K562 (cell line): ENCODE results near the gene TMEM126A.

Experiments
- ATF7 ChIP-seq: fragments of 450-650 bp; IDR thresholded peaks from 2 replicates; pipeline ENCODE4 v1.7.1; 2014; ENCODE audit warnings: mild to moderate bottlenecking, moderate library complexity
- CTCF ChIP-seq, 3 experiments: IDR thresholded peaks in 2 of 3; conservative IDR thresholded peaks in 1 of 3; 2 replicates each; pipeline ENCODE4 v1.5.1; 2011 to 2012; ENCODE audit warnings: low read length in 3 of 3, mild to moderate bottlenecking in 3 of 3, control low read depth in 2 of 3, improper control_type of control experiment in 1 of 3, inconsistent platforms in 1 of 3, low read depth in 1 of 3, mixed read lengths in 1 of 3, moderate library complexity in 1 of 3; ENCODE audit not compliant: insufficient read depth in 2 of 3
- FOXK2 ChIP-seq, 2 experiments: fragments of 450-650 bp; IDR thresholded peaks in 1 of 2; conservative IDR thresholded peaks in 1 of 2; 2 replicates each; pipeline ENCODE4 v1.6.1; 2016; ENCODE audit warnings: low read depth in 2 of 2, mild to moderate bottlenecking in 1 of 2
- NCOA4 ChIP-seq: fragments of 450-650 bp; IDR thresholded peaks from 2 replicates; pipeline ENCODE4 v1.6.1; 2018; ENCODE audit warnings: mild to moderate bottlenecking; ENCODE audit not compliant: partially characterized antibody
- OTX1 ChIP-seq: fragments of 450-650 bp; formaldehyde crosslinking; IDR thresholded peaks from 2 replicates; pipeline ENCODE4 v1.4.0; 2022; ENCODE audit warnings: mild to moderate bottlenecking
- PHF21A ChIP-seq: fragments of 450-650 bp; IDR thresholded peaks from 2 replicates; pipeline ENCODE4 v1.6.1; 2017; ENCODE audit warnings: low read depth, borderline replicate concordance
- POLR2AphosphoS5 ChIP-seq: IDR thresholded peaks from 2 replicates; pipeline ENCODE4 v1.6.1; 2011; ENCODE audit warnings: mild to moderate bottlenecking, low read depth, low read length, moderate library complexity; ENCODE audit not compliant: control insufficient read depth, insufficient read depth
- PRPF4 ChIP-seq: fragments of 200-400 bp; formaldehyde crosslinking; IDR thresholded peaks from one replicate; pipeline ENCODE4 v1.6.1; 2017; ENCODE audit warnings: low read length, low read depth, mild to moderate bottlenecking; ENCODE audit not compliant: insufficient read depth, poor library complexity, severe bottlenecking
- SMARCB1 ChIP-seq: IDR thresholded peaks from 2 replicates; pipeline ENCODE4 v1.6.1; 2011; ENCODE audit warnings: improper control_type of control experiment, low read depth; ENCODE audit not compliant: insufficient read length
- ZFX ChIP-seq: sonication (generic); formaldehyde crosslinking; IDR thresholded peaks from 2 replicates; pipeline ENCODE4 v1.8.0; 2022; ENCODE audit warnings: mild to moderate bottlenecking, missing genetic modification reagents, moderate library complexity
- ZNF431 ChIP-seq: sonication (generic); formaldehyde crosslinking; IDR thresholded peaks from 2 replicates; pipeline ENCODE4 v1.8.0; 2022; ENCODE audit warnings: mild to moderate bottlenecking, missing genetic modification reagents
- TF ChIP-seq, protein P1 (sequence below), 2 experiments: fragments of 450-650 bp in 1 of 2; IDR thresholded peaks; 2 replicates each; pipeline ENCODE4 v1.6.1; 2011 to 2017; ENCODE audit warnings: low read depth in 2 of 2, antibody characterized with exemption in 1 of 2, borderline replicate concordance in 1 of 2, low read length in 1 of 2, mild to moderate bottlenecking in 1 of 2, mixed read lengths in 1 of 2; ENCODE audit not compliant: control insufficient read depth in 1 of 2
- TF ChIP-seq, protein P2 (sequence below), 2 experiments: fragments of 450-650 bp; formaldehyde crosslinking in 1 of 2; IDR thresholded peaks; 2 replicates each; pipeline versions ENCODE4 v1.4.0 to v1.6.1; 2014 to 2020; ENCODE audit warnings: mild to moderate bottlenecking in 2 of 2, borderline replicate concordance in 1 of 2, low read depth in 1 of 2

DNA sequence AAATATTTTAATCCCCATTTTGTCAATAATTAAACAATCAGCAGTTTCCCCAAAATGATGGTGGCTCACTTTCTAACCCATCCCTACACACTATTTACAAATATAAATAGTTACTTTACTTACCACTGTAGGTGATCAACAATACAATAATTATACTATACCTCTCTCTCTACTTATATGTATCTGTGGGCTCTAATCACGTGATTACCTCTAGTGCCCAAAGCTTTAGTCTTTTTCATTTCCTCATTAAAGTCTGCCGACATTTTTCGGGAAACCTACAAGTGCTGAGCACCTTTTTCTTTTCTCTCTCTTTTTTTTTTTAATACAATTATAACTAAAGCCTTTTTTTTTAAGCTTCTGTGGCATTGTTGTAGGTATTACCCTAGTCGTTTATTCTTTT lies 44.5 kb upstream of the TMEM126A start:
- no peak for TF ChIP-seq SMARCB1
- TF ChIP-seq ZNF431 = no peak
- TF ChIP-seq POLR2AphosphoS5 = no peak
- TF ChIP-seq, protein P1, sequence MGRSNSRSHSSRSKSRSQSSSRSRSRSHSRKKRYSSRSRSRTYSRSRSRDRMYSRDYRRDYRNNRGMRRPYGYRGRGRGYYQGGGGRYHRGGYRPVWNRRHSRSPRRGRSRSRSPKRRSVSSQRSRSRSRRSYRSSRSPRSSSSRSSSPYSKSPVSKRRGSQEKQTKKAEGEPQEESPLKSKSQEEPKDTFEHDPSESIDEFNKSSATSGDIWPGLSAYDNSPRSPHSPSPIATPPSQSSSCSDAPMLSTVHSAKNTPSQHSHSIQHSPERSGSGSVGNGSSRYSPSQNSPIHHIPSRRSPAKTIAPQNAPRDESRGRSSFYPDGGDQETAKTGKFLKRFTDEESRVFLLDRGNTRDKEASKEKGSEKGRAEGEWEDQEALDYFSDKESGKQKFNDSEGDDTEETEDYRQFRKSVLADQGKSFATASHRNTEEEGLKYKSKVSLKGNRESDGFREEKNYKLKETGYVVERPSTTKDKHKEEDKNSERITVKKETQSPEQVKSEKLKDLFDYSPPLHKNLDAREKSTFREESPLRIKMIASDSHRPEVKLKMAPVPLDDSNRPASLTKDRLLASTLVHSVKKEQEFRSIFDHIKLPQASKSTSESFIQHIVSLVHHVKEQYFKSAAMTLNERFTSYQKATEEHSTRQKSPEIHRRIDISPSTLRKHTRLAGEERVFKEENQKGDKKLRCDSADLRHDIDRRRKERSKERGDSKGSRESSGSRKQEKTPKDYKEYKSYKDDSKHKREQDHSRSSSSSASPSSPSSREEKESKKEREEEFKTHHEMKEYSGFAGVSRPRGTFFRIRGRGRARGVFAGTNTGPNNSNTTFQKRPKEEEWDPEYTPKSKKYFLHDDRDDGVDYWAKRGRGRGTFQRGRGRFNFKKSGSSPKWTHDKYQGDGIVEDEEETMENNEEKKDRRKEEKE (IDR thresholded peaks at IDR 0.05; ENCODE audit: borderline replicate concordance in 1 of 2, control insufficient read depth in 1 of 2, low read depth in 2 of 2, low read length in 1 of 2) = no peak
- no peak for TF ChIP-seq CTCF (IDR thresholded peaks at IDR 0.05 in 2 of 3, conservative IDR thresholded peaks at IDR 0.05 in 1 of 3; ENCODE audit: insufficient read depth in 2 of 3, low read depth in 1 of 3, low read length in 3 of 3)
- TF ChIP-seq, protein P2, sequence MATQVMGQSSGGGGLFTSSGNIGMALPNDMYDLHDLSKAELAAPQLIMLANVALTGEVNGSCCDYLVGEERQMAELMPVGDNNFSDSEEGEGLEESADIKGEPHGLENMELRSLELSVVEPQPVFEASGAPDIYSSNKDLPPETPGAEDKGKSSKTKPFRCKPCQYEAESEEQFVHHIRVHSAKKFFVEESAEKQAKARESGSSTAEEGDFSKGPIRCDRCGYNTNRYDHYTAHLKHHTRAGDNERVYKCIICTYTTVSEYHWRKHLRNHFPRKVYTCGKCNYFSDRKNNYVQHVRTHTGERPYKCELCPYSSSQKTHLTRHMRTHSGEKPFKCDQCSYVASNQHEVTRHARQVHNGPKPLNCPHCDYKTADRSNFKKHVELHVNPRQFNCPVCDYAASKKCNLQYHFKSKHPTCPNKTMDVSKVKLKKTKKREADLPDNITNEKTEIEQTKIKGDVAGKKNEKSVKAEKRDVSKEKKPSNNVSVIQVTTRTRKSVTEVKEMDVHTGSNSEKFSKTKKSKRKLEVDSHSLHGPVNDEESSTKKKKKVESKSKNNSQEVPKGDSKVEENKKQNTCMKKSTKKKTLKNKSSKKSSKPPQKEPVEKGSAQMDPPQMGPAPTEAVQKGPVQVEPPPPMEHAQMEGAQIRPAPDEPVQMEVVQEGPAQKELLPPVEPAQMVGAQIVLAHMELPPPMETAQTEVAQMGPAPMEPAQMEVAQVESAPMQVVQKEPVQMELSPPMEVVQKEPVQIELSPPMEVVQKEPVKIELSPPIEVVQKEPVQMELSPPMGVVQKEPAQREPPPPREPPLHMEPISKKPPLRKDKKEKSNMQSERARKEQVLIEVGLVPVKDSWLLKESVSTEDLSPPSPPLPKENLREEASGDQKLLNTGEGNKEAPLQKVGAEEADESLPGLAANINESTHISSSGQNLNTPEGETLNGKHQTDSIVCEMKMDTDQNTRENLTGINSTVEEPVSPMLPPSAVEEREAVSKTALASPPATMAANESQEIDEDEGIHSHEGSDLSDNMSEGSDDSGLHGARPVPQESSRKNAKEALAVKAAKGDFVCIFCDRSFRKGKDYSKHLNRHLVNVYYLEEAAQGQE (IDR thresholded peaks at IDR 0.05; ENCODE audit: borderline replicate concordance) = no peak
- TF ChIP-seq, protein P2 (CRISPR knock-in tag; IDR thresholded peaks at IDR 0.05; ENCODE audit: low read depth) = no peak
- no peak for TF ChIP-seq PRPF4
- TF ChIP-seq PHF21A = no peak
- no peak for TF ChIP-seq NCOA4
- no peak for TF ChIP-seq OTX1 (CRISPR knock-in tag)
- no peak for TF ChIP-seq ZFX
- TF ChIP-seq FOXK2 (conservative IDR thresholded peaks at IDR 0.05 in 1 of 2, IDR thresholded peaks at IDR 0.05 in 1 of 2; ENCODE audit: low read depth in 2 of 2) = no peak
- no peak for TF ChIP-seq ATF7
